UCSD-AML1 (cell line): ENCODE measurements around the gene PRKCE.

Experiments used
- DNase-seq: peaks from one replicate; lab custom pipeline; 2025; ENCODE audit not compliant: unreplicated experiment; lab: John Stamatoyannopoulos, UW

PRKCE gene

DNA sequence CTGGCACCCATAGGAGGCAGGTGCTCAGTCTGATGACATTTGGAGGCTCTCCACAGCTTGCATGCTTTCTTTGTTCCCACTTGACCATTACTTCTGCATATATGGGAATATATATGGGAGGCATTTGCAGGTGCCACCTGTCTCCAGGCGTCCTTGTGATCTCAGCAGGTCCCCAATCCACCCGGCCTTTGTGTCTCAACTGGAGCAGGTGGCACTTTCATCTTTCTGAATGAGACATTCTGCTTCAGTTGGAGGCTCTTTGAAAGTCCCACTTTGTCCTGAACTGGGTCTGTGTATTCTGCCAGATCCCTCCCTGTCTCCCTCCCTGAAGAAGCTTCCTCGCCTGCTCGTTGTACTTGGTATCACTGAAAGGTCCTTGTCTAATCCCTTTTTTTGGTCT is 327.6 kb downstream of the PRKCE start:
- DNase-seq: no peak

GRCh38 chr2:45980161-45980865 is 328.8 kb downstream of the PRKCE start:
- peak; percentile 19 for DNase-seq

GRCh38 chr2:45981384-45981930 is 330.0 kb downstream of the PRKCE start:
- DNase-seq: no peak

GRCh38 chr2:45982096-45982495 is 330.6 kb downstream of the PRKCE start:
- no peak for DNase-seq

DNA sequence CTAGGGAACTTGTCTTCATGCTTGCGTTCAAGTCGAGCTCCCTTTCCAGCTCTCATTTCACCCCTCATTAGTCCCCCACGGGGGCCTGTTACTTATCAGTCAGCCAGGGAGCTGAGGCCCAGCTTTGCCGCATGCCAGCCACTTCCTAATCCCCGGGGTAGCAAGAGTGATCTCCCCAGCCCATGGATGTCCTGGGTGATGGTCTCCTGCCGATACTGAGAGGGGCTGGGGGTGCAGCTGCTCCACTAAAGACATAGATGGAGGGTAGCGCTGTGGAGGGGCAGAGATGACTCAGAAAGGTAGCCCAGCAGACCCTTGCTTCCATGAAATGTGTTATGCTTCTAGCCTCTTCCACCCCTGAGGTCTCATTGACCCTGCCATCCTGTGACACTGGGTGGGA is 331.7 kb downstream of the PRKCE start:
- no peak for DNase-seq

DNA sequence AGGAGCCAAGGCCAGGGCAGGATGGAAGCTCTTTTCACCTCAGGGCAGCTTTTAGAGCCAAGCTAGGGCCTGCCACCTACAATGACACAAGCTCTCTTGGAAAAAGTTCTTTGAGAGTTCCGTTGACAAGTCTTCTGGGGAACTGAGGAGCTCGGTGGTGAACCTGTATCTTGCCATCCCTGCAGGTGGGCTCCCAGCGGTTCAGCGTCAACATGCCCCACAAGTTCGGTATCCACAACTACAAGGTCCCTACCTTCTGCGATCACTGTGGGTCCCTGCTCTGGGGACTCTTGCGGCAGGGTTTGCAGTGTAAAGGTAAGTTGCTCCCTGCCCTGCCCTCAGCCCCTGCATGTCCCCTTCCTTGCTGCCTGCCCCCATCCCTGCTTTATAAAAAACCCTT is 332.9 kb downstream of the PRKCE start:
- DNase-seq: no peak

GRCh38 chr2:45984896-45985473 is 333.5 kb downstream of the PRKCE start:
- peak; percentile 35 for DNase-seq

GRCh38 chr2:45986509-45986908 is 335.0 kb downstream of the PRKCE start:
- peak; percentile 43 for DNase-seq

DNA sequence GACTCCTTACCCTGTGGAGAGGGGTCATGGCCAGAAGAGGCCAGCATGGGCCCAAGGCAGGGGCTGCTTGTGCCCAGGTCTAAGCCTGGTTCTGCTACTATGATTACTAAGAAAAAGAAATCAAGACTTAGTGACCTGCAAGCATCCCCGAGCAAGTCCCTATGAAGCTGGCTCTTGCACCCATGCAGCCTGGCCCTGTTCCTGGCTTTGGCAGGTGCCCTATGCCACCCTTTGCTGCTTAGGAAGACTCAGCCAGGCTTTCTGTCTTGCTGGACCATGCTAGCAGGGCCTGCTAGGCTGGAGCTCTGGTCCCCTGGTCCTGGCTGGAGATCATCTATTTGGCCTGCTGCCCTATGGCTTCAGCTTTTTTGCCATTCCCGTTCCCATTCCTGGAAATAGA is 336.4 kb downstream of the PRKCE start:
- DNase-seq: no peak

DNA sequence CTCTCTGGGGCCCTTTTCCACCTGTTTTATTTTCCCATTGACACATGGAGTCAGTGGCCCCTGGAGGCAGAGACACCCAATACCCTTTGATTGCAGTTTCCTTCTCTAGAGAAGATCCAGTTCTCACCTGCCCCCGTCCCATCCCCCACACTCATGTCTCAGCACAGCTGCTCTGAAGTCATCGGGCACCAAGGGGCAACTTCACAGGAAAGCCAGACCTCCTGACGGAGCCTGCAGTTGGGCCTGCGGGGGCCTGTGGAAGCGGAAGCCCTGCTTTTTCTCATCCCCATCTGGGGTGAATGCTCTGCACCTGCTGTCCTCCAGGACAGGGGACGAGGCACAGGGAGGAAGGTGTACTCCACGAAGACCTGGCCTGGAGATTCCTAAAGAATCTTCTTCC is 337.4 kb downstream of the PRKCE start:
- DNase-seq: no peak

DNA sequence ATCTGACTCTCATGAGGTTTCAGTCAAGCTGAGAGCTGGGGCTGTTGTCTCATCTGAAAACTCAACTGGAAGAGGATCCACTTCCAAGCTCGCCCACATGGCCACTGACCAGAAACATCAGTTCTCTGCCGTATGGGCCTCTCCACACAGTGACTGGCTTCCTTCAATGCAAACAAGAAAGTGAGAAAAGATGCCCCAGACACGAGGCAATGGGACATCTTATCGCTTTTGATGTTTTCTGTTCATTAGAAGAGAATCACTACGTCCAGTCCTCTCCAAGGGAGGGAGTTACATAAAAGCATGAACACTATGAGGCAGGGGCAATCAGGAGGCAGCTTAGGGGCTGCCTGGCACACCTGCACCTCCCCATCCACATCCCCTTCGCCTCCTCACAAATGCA is 338.7 kb downstream of the PRKCE start:
- DNase-seq: no peak

DNA sequence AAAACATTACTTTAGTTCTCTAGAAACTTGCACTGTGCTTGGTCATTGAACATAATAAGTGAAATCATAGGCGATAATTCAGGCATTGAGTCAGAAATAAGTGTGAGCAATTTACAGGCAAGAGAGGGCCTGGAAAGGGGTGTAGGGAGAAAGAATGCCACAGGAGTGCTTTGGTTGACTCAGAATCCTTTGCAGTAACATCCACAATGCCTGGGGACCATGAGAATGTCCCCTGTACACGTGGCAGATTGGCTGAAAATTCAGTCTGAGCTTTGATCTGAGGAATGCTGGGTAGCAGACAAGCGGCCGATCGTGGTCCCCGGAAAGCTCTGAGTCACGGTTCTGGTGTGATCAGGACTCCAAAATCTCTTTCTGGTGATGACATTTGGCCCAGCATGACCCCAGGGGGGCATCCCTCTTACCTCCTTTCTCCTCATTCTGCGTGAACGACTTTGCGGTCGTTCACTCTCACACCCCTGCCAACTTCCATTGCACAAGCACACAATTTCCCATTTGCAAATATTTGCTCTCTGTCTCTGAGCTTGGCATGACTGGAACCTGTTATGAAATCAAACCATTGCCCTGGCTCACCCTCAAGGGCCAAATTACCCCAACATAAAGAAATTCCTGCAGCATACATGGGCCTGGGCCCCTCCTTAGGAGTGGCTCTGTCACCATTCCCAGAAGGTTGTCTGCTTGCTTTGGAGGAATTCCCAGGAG is 340.7 kb downstream of the PRKCE start:
- DNase-seq: no peak

- DNase-seq: no peak
Measured at GRCh38 chr2:45992741-45993475, 341.4 kb downstream of the PRKCE start.

DNA sequence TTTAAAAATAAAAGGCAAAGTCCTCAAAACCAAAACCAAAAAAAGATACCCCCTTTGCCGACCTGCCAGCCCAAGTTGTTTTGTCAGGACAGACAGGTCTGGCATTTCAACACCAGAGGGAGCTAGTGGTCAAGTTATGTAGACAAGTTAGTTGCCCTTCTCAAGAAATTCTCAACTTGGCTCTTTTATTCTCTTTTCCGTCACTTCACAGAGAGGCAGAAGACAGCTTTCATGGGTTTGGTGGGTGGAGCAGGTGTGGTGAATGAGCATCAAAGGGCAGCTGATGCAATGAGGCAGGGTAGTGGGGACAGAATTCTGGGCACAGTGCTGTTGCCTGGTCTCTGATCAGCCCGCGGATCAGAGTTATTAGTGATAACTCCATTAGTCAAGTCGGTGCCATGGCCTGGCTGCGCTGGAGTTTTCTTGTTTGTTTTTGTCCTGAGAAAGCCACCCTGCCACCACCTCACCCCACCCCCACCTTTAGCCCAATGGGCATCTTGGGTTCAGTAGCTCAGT is 342.1 kb downstream of the PRKCE start:
- peak; percentile 17 for DNase-seq

DNA sequence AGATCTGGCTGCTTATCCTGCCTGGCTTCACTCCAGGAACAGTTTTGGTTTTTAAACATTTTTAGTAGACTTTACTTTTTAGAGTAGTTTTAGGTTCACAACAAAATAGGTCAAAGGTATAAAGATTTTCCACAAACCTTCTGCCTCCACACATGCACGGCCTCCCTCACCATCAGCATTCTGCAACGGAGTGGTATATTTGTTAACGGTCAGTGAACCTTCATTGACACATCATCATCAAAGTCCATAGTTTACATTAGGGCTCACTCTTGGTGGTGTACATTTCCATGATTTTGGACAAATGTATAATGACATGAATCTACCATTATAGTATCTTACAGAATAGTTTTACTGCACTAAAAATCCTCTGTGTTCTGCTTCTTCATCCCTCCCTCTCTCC is 342.6 kb downstream of the PRKCE start:
- no peak for DNase-seq

- no peak for DNase-seq
Measured at GRCh38 chr2:46000660-46001059, 349.2 kb downstream of the PRKCE start.

DNA sequence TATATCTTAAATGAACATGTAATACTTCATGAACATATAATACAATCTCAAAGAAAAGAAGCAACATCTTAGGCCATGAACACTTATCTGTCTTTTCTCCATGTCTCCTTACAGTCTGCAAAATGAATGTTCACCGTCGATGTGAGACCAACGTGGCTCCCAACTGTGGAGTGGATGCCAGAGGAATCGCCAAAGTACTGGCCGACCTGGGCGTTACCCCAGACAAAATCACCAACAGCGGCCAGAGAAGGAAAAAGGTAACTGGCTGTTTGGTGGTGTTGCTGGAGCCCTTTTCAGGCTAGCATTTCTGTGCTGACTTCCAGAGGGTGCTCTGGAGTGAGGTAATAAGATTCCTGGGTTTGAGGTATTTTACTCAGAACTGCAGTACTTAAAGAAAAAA is 349.8 kb downstream of the PRKCE start:
- no peak for DNase-seq

DNA sequence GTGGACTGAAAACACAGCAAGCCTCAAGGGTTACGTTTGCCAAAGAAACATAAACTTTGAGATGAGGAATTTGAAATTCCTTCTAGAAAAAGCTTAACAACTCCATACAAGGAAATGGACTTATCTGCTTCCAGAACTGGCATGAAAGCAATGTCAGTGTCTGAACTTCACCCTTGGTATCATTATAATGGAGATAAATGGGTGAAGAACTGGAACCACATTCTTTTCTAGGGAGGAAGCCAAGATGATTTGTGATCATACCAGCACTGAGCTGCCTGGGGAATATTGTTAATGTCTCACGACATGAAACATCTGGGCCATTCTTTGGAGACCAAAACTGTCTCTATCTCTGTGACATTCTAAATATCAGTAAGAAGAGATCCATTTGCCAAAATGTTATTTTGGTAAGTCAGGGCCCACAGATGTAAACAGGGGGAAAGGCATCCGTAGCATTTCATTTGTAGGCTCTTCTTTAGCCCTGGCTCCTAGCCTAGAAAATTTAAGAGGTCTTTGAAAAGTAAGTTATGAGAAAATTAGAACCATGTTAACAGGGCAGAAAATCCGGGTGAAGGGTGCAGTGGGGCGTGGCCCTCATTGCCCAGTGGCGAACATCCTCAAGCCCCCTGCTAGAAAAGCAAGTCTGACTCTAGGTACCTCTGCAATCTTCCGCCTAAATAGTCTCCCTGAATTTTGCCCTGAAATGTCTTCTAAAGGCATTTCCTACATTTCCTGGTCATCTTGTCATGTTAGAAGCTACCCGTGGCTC is 350.4 kb downstream of the PRKCE start:
- DNase-seq: no peak

- no peak for DNase-seq
Measured at GRCh38 chr2:46002507-46002883, 351.0 kb downstream of the PRKCE start.

DNA sequence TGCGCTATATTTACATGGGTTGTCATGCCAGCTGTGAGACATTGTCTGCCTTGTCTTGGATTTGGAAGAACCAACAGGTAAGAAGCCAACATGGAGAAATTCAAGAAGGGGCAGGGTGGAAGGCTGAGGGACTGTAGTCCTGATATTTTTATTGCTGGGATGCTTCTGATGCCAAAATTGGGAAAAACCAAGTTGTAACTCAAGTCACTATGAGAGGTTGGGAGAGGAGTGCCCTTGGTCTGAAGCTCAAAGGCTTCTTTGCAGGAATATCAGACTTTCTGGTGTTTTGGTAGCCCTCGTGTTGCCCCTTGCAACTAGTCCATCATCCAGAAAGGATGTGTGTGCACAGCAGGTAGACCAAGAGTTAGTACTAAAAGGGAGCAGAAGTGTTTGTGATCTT is 351.5 kb downstream of the PRKCE start:
- DNase-seq: no peak
